T-cell (primary cell): Measurements from ENCODE around the gene CEP126. TPM values are rescaled to one million over a fixed set of nuclear protein-coding genes. Genes with fewer than 3 reads are reported as not detected.

Experiments
- ATAC-seq, 4 experiments: fragments of 200-7000 bp in 3 of 4; fragments of 150-1000 bp in 1 of 4; cut with Tn5 transposase; replicated peaks in 1 of 4; 1 replicate in 3 of 4; 2 replicates in 1 of 4; pipeline ENCODE4 v1.10.0; 2021; ENCODE audit warnings: moderate library complexity in 3 of 4, mild to moderate bottlenecking in 2 of 4, moderate number of reproducible peaks in 1 of 4
- CTCF ChIA-PET, 2 donors: fragments of 300-600 bp; sonication (Branson Sonifier 250); formaldehyde crosslinking; loops; one replicate each; lab custom pipeline; 2022; ENCODE audit warnings: antibody characterized with exemption in 2 of 2; lab: Charles Lee
- POLR2A ChIA-PET, 2 donors: fragments of 300-600 bp; sonication (Branson Sonifier 250); formaldehyde crosslinking; loops; one replicate each; lab custom pipeline; 2022; ENCODE audit warnings: antibody characterized with exemption in 2 of 2; lab: Charles Lee
- DNase-seq, 35 experiments: peaks; one replicate each; pipeline versions ENCODE4 v3.0.0 to v3.0.0-alpha.2; 2013 to 2023
- H3K27ac ChIP-seq: one replicate; pipeline ENCODE4 v1.5.1; 2013; ENCODE audit warnings: low read length
- H3K27me3 ChIP-seq, 2 experiments: replicated peaks in 1 of 2; 1 replicate in 1 of 2; 2 replicates in 1 of 2; pipeline versions ENCODE4 v1.6.1 to v1.7.0; 2013; ENCODE audit warnings: low read length in 1 of 2, mixed read lengths in 1 of 2; ENCODE audit not compliant: control insufficient read depth in 2 of 2, insufficient read depth in 2 of 2; ENCODE audit errors: extremely low read depth in 1 of 2
- H3K36me3 ChIP-seq, 2 donors: 1 replicate in 1 of 2; 2 replicates in 1 of 2; pipeline versions ENCODE4 v1.6.1 to v1.7.0; 2013; ENCODE audit warnings: low read length in 1 of 2; ENCODE audit not compliant: control insufficient read depth in 2 of 2, insufficient read depth in 1 of 2; ENCODE audit errors: extremely low read depth in 1 of 2
- H3K4me1 ChIP-seq, 2 experiments: 1 replicate in 1 of 2; 2 replicates in 1 of 2; pipeline versions ENCODE4 v1.6.1 to v1.7.0; 2013; ENCODE audit warnings: low read length in 2 of 2, mixed read lengths in 1 of 2; ENCODE audit not compliant: insufficient read depth in 2 of 2, control insufficient read depth in 1 of 2; ENCODE audit errors: extremely low read depth in 1 of 2
- H3K4me3 ChIP-seq, 2 donors: 1 replicate in 1 of 2; 2 replicates in 1 of 2; pipeline versions ENCODE4 v1.5.1 to v1.7.0; 2013; ENCODE audit warnings: mild to moderate bottlenecking in 2 of 2, low read length in 1 of 2, moderate library complexity in 1 of 2; ENCODE audit not compliant: control insufficient read depth in 1 of 2; ENCODE audit errors: extremely low read depth in 1 of 2
- H3K9me3 ChIP-seq: 2 replicates; pipeline ENCODE4 v1.7.0; 2013
- H3K27ac Mint-ChIP-seq, 2 donors: one replicate each; pipeline ENCODE4 v1.8.0; 2020 to 2021; ENCODE audit warnings: mild to moderate bottlenecking in 2 of 2, mixed read lengths in 2 of 2
- H3K27me3 Mint-ChIP-seq, 2 donors: one replicate each; pipeline ENCODE4 v1.8.0; 2021 to 2022; ENCODE audit warnings: mixed read lengths in 2 of 2
- H3K36me3 Mint-ChIP-seq: one replicate; pipeline ENCODE4 v1.8.0; 2021; ENCODE audit warnings: mixed read lengths
- H3K4me1 Mint-ChIP-seq, 3 donors: one replicate each; pipeline ENCODE4 v1.8.0; 2020 to 2022; ENCODE audit warnings: mixed read lengths in 3 of 3, mild to moderate bottlenecking in 1 of 3
- H3K4me3 Mint-ChIP-seq, 3 donors: one replicate each; pipeline ENCODE4 v1.8.0; 2020 to 2022; ENCODE audit warnings: mild to moderate bottlenecking in 3 of 3, mixed read lengths in 3 of 3, moderate library complexity in 3 of 3
- H3K9me3 Mint-ChIP-seq, 3 donors: one replicate each; pipeline ENCODE4 v1.8.0; 2020 to 2022; ENCODE audit warnings: mixed read lengths in 3 of 3
- WGBS: methylation state at CpG from one replicate; pipeline ENCODE4 v1.1.5; 2013; ENCODE audit warnings: missing lambda C conversion rate; ENCODE audit not compliant: insufficient coverage; 5-methylcytosine and 5-hydroxymethylcytosine counted together
- total RNA-seq, 35 experiments: library from RNA in 6 of 35; stranded (reverse) in 6 of 35; fragments of 120-200 nt in 1 of 35; gene quantifications; one replicate each; pipeline versions ENCODE4 v1.2.1 to v1.2.4 and lab custom pipeline; 2013 to 2026

CEP126 gene
- total RNA-seq, 5 donors from 2014 or later (not counting 1 experiment from before 2014, with no cell fraction given) = 1.6 to 2.2 (median 1.7) TPM

DNA sequence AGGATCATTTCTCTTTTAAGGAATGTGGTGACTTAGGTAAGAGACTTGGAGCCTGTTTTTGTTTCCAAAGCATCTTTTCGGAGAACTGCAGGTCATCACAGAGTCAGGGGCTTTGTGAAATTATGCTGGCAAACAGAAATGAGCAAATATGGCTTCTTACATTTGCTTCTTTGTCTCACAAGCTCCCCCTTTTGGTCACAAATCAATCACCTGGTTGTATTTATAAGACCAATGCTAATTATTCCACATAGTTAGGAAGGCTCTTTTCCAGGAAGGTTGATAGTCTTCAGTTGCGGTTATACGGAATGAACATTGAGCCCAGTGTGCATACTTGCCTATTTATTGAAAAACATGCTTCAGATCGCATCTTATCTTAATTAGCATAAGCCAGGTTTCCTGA is 34.6 kb upstream of the CEP126 start:
- DNase-seq (peak in 1 of 35 experiments; percentile 14), ATAC-seq (no peak)
- Histone ChIP-seq H3K27ac (no peak overlapping the region), H3K4me1 (no peaks in the 10 kb centered on the region), H3K9me3 (no peaks in the 10 kb centered on the region), H3K27me3 (no peaks in the 10 kb centered on the region), H3K36me3 (no peaks in the 10 kb centered on the region), H3K4me3 (no peak overlapping the region)
- 100% methylated on average over 2 of the region's 4 CpGs for WGBS
- CTCF ChIA-PET = interaction anchor here in 1 of 2 donors (0.9 kb wide), 1 partner anchor 20 kb away, joined by 3 read pairs; no protein-coding TSS in a partner anchor
- H3K9me3 Mint-ChIP-seq = no peaks in the 10 kb centered on the region
- H3K4me1 Mint-ChIP-seq = no peaks in the 10 kb centered on the region
- peaks cover 19 to 24% of the 10 kb centered on the region in 2 donors for H3K27me3 Mint-ChIP-seq
- H3K27ac Mint-ChIP-seq = no peak overlapping the region
- no peaks in the 10 kb centered on the region for H3K36me3 Mint-ChIP-seq
- POLR2A ChIA-PET = no interaction called here
- H3K4me3 Mint-ChIP-seq = no peak overlapping the region

GRCh38 chr11:101881586-101881985 is 33.2 kb upstream of the CEP126 start:
- H3K4me1 Mint-ChIP-seq = no peaks in the 10 kb centered on the region
- ATAC-seq (no peak), DNase-seq (no peak)
- H3K36me3 ChIP-seq = no peaks in the 10 kb centered on the region
- peaks cover 19 to 29% of the 10 kb centered on the region in 2 donors for H3K27me3 Mint-ChIP-seq
- H3K27me3 ChIP-seq = no peaks in the 10 kb centered on the region
- no peak overlapping the region for H3K27ac Mint-ChIP-seq
- ChIA-PET CTCF (interaction anchor here in 1 of 2 donors (0.6 kb wide), 1 partner anchor 875 kb away, joined by 3 read pairs; no protein-coding TSS in a partner anchor), POLR2A (no interaction called here)
- no peak overlapping the region for H3K27ac ChIP-seq
- H3K4me3 Mint-ChIP-seq = no peak overlapping the region
- no peaks in the 10 kb centered on the region for H3K9me3 Mint-ChIP-seq
- no peaks in the 10 kb centered on the region for H3K9me3 ChIP-seq
- 100% methylated on average over 1 of the region's 2 CpGs for WGBS
- H3K4me1 ChIP-seq = no peaks in the 10 kb centered on the region
- no peaks in the 10 kb centered on the region for H3K36me3 Mint-ChIP-seq
- no peak overlapping the region for H3K4me3 ChIP-seq

DNA sequence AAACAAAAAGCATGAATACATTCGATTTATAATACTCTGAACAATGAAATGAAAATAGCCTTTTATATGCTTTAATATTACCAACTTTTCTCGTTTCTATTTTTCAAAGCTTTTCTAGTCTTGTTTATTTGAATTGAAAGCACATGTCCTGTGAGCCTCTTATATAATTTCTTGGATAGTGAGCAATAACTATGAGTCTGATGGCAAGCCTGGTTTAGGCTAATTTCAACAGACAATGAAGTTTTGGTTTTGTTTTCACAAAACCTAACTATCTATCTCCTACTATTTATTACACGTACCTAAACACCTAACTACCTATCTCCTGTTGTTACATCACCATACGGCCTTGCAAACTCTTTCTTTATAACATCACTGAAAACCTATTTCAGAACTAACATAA is 29.2 kb upstream of the CEP126 start:
- H3K9me3 Mint-ChIP-seq = no peaks in the 10 kb centered on the region
- H3K4me1 ChIP-seq = no peaks in the 10 kb centered on the region
- ATAC-seq (no peak), DNase-seq (no peak)
- ChIA-PET POLR2A (no interaction called here), CTCF (no interaction called here)
- no peak overlapping the region for H3K4me3 ChIP-seq
- 79% methylated on average over 2 of the region's 4 CpGs for WGBS
- no peak overlapping the region for H3K27ac Mint-ChIP-seq
- H3K27me3 ChIP-seq = no peaks in the 10 kb centered on the region
- no peaks in the 10 kb centered on the region for H3K36me3 ChIP-seq
- no peak overlapping the region for H3K4me3 Mint-ChIP-seq
- no peaks in the 10 kb centered on the region for H3K36me3 Mint-ChIP-seq
- peaks cover 21 to 39% of the 10 kb centered on the region in 2 donors for H3K27me3 Mint-ChIP-seq
- H3K4me1 Mint-ChIP-seq = no peaks in the 10 kb centered on the region
- H3K9me3 ChIP-seq = no peaks in the 10 kb centered on the region
- H3K27ac ChIP-seq = no peak overlapping the region

DNA sequence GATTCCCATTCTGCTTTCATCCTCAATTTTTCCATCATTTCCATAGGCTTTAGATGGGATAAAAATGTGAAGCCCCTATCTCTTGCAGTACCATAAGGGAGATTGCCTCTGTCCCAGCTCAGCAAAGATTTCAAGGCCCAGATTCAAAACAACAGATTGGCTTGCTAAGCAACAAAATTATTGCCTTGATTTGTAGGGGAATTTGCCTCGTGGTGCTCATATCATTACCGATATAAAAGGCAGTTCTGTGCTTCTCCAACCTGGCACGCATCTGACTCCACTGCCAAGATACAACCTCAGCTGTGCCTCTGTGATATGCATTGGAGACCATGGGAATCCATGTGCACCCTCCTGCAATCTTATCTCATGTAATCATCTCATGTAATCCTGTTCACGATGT is 25.0 kb upstream of the CEP126 start:
- DNase-seq (no peak), ATAC-seq (no peak)
- Mint-ChIP-seq H3K27me3 (peaks cover 19 to 25% of the 10 kb centered on the region in 2 donors), H3K36me3 (no peaks in the 10 kb centered on the region), H3K4me1 (no peaks in the 10 kb centered on the region), H3K9me3 (no peaks in the 10 kb centered on the region), H3K4me3 (no peak overlapping the region), H3K27ac (no peak overlapping the region)
- Histone ChIP-seq H3K36me3 (no peaks in the 10 kb centered on the region), H3K27me3 (no peaks in the 10 kb centered on the region), H3K4me1 (no peaks in the 10 kb centered on the region), H3K4me3 (no peak overlapping the region), H3K9me3 (no peaks in the 10 kb centered on the region), H3K27ac (no peak overlapping the region)
- ChIA-PET POLR2A (no interaction called here), CTCF (no interaction called here)
- 100% methylated on average over 1 of the region's 4 CpGs for WGBS

DNA sequence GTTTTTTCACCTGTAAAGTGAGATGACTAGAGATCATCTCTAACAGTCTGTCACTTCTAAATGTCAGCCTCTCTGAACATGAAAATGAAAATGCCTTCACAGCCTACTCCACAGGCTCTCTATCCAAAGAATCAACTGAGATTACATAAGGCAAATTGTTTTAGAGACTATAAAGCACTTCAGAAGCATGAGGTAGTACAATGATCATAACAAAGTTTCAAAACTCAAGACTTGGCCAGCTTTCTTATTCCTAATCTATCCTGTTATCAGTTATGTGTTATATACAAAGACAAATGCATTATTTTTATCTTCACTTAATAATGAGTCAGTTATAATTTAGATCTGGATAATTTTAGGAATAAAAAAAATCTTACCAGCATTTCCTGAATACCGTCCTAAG is 20.3 kb upstream of the CEP126 start:
- Histone ChIP-seq H3K27ac (no peak overlapping the region), H3K4me3 (no peak overlapping the region), H3K4me1 (no peaks in the 10 kb centered on the region), H3K9me3 (no peaks in the 10 kb centered on the region), H3K27me3 (peaks cover 0 to 2% of the 10 kb centered on the region in 2 experiments), H3K36me3 (no peaks in the 10 kb centered on the region)
- Mint-ChIP-seq H3K4me3 (no peak overlapping the region), H3K4me1 (no peaks in the 10 kb centered on the region), H3K36me3 (no peaks in the 10 kb centered on the region), H3K27ac (no peak overlapping the region), H3K27me3 (peaks cover 22 to 28% of the 10 kb centered on the region in 2 donors), H3K9me3 (no peaks in the 10 kb centered on the region)
- no peak for ATAC-seq
- DNase-seq = no peak
- ChIA-PET CTCF (no interaction called here), POLR2A (no interaction called here)
- WGBS = no CpG with 5 or more reads among the region's 1 CpG

GRCh38 chr11:101907815-101908214 is 7.0 kb upstream of the CEP126 start:
- Histone ChIP-seq H3K27ac (no peak overlapping the region), H3K27me3 (peaks cover 0 to 7% of the 10 kb centered on the region in 2 experiments), H3K36me3 (no peaks in the 10 kb centered on the region), H3K4me1 (no peaks in the 10 kb centered on the region), H3K9me3 (no peaks in the 10 kb centered on the region), H3K4me3 (no peak overlapping the region)
- 100% methylated on average over 1 of the region's 1 CpG for WGBS
- no peak for DNase-seq
- Mint-ChIP-seq H3K36me3 (no peaks in the 10 kb centered on the region), H3K27me3 (peaks cover 21 to 28% of the 10 kb centered on the region in 2 donors), H3K4me3 (no peak overlapping the region), H3K4me1 (no peaks in the 10 kb centered on the region), H3K9me3 (no peaks in the 10 kb centered on the region), H3K27ac (no peak overlapping the region)
- no peak for ATAC-seq
- POLR2A ChIA-PET = no interaction called here
- CTCF ChIA-PET = interaction anchor here in 1 of 2 donors (1.4 kb wide), 1 partner anchor 24 kb away, joined by 3 read pairs; no protein-coding TSS in a partner anchor

GRCh38 chr11:101909087-101909486 is 5.7 kb upstream of the CEP126 start:
- Histone ChIP-seq H3K4me1 (no peaks in the 10 kb centered on the region), H3K27me3 (peaks cover 0 to 7% of the 10 kb centered on the region in 2 experiments), H3K36me3 (no peaks in the 10 kb centered on the region), H3K9me3 (no peaks in the 10 kb centered on the region), H3K27ac (no peak overlapping the region), H3K4me3 (no peak overlapping the region)
- ATAC-seq (no peak), DNase-seq (no peak)
- no CpG with 5 or more reads among the region's 2 CpGs for WGBS
- peaks cover 1 to 4% (median 3%) of the 10 kb centered on the region in 3 donors for H3K4me1 Mint-ChIP-seq
- no peak overlapping the region for H3K27ac Mint-ChIP-seq
- no peak overlapping the region for H3K4me3 Mint-ChIP-seq
- CTCF ChIA-PET = no interaction called here
- POLR2A ChIA-PET = no interaction called here
- peaks cover 12 to 19% of the 10 kb centered on the region in 2 donors for H3K27me3 Mint-ChIP-seq
- H3K9me3 Mint-ChIP-seq = no peaks in the 10 kb centered on the region
- H3K36me3 Mint-ChIP-seq = no peaks in the 10 kb centered on the region
